Measurements from ENCODE around the gene ADAM12. TPM values are rescaled to one million over a fixed set of nuclear protein-coding genes. Genes with fewer than 3 reads are reported as not detected.

The ADAM12 gene
- total RNA-seq, 1 donor from 2014 or later, result 8.0 TPM

DNA sequence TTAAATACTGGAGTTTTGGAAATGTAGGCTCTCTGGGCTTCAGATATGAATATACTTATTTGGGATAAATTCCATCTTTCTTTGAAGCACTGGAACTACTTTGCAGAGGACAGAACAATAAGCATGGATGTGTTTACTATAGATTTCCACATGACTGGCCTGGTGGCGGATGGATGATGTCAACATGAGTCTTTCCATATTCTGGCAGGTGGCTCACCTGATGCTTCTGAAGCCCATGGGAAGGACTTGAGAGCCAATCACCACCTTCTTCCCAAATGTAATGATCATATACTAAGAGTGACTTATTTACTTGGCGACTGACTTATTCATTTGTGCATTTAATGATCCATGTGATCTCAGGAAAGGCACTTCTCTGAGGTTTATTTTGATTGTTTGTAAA, 381.4 kb downstream of the ADAM12 start:
- TF ChIP-seq EZH2 (IDR thresholded peaks at IDR 0.05) (no peak), CTCF (IDR thresholded peaks at IDR 0.05) (no peak), EZH2phosphoT487 (IDR thresholded peaks at IDR 0.05) (no peak)
- Histone ChIP-seq H3K27ac (no peak overlapping the region), H3K9ac (no peak overlapping the region), H3K4me3 (no peak overlapping the region), H3K4me1 (peaks cover 12% of the 10 kb centered on the region), H2AFZ (replicated peaks) (no peak overlapping the region), H3K79me2 (ENCODE audit: low read depth) (no peaks in the 10 kb centered on the region), H3F3A (ENCODE audit: low read depth) (no peaks in the 10 kb centered on the region), H3K36me3 (no peaks in the 10 kb centered on the region), H3K9me3 (ENCODE audit: low read depth) (no peaks in the 10 kb centered on the region), H3K4me2 (no peak overlapping the region), H4K20me1 (ENCODE audit: low read depth) (no peaks in the 10 kb centered on the region), H3K27me3 (no peaks in the 10 kb centered on the region)
- H3K9me3 Mint-ChIP-seq, result no peaks in the 10 kb centered on the region
- peaks cover 3% of the 10 kb centered on the region for H3K27me3 Mint-ChIP-seq (ENCODE audit: insufficient read depth, low read depth)
- H3K27ac Mint-ChIP-seq, result no peak overlapping the region
- H3K4me3 Mint-ChIP-seq, result no peak overlapping the region
- peaks cover 15% of the 10 kb centered on the region for H3K36me3 Mint-ChIP-seq
- peaks cover 16% of the 10 kb centered on the region for H3K4me1 Mint-ChIP-seq
- no peak for DNase-seq (ENCODE audit: low spot score)

DNA sequence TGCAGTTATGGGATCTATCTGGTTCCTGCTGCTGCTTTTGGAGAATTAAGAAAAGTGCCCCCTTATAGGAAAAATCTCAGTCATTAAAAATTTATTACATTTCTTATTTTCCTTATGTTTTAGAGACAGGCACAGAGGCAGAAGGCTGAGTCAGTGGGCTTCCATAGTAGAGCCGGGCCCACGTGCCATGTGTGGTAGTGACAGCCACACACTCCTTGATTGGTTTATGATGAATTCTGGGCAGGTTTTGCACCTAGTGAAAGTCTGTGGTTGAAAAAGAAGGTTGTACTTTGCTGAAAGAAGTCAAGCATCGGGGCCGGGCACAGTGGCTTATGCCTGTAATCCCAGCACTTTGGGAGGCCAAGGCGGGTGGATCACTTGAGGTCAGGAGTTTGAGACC, 382.0 kb downstream of the ADAM12 start:
- H3F3A ChIP-seq (ENCODE audit: low read depth), result no peaks in the 10 kb centered on the region
- Mint-ChIP-seq H3K4me3 (no peak overlapping the region), H3K4me1 (peaks cover 16% of the 10 kb centered on the region), H3K36me3 (peaks cover 12% of the 10 kb centered on the region), H3K9me3 (no peaks in the 10 kb centered on the region), H3K27me3 (ENCODE audit: insufficient read depth, low read depth) (peaks cover 2% of the 10 kb centered on the region), H3K27ac (no peak overlapping the region)
- H3K79me2 ChIP-seq (ENCODE audit: low read depth), result no peaks in the 10 kb centered on the region
- TF ChIP-seq EZH2 (IDR thresholded peaks at IDR 0.05) (no peak), EZH2phosphoT487 (IDR thresholded peaks at IDR 0.05) (no peak)
- H3K4me3 ChIP-seq, result no peak overlapping the region
- H3K36me3 ChIP-seq, result no peaks in the 10 kb centered on the region
- H4K20me1 ChIP-seq (ENCODE audit: low read depth), result no peaks in the 10 kb centered on the region
- no peak overlapping the region for H3K9ac ChIP-seq
- no peaks in the 10 kb centered on the region for H3K9me3 ChIP-seq (ENCODE audit: low read depth)
- peaks cover 12% of the 10 kb centered on the region for H3K4me1 ChIP-seq
- DNase-seq (ENCODE audit: low spot score), result no peak
- H2AFZ ChIP-seq (replicated peaks), result no peak overlapping the region
- H3K4me2 ChIP-seq, result no peak overlapping the region
- H3K27me3 ChIP-seq, result no peaks in the 10 kb centered on the region
- H3K27ac ChIP-seq, result no peak overlapping the region

GRCh38 chr10:126004752-126005151, 383.5 kb downstream of the ADAM12 start:
- Histone ChIP-seq H3K4me2 (no peak overlapping the region), H3K4me3 (no peak overlapping the region), H3K9ac (no peak overlapping the region), H2AFZ (replicated peaks) (no peak overlapping the region), H3K27me3 (no peaks in the 10 kb centered on the region), H3K27ac (no peak overlapping the region), H3F3A (ENCODE audit: low read depth) (no peaks in the 10 kb centered on the region), H3K79me2 (ENCODE audit: low read depth) (no peaks in the 10 kb centered on the region), H4K20me1 (ENCODE audit: low read depth) (no peaks in the 10 kb centered on the region), H3K9me3 (ENCODE audit: low read depth) (no peaks in the 10 kb centered on the region), H3K36me3 (no peaks in the 10 kb centered on the region), H3K4me1 (peaks cover 12% of the 10 kb centered on the region)
- Mint-ChIP-seq H3K27me3 (ENCODE audit: insufficient read depth, low read depth) (peaks cover 2% of the 10 kb centered on the region), H3K27ac (no peak overlapping the region), H3K9me3 (no peaks in the 10 kb centered on the region), H3K36me3 (peaks cover 6% of the 10 kb centered on the region), H3K4me3 (no peak overlapping the region), H3K4me1 (peaks cover 15% of the 10 kb centered on the region)
- no peak for TF ChIP-seq CTCF (IDR thresholded peaks at IDR 0.05)
- TF ChIP-seq EZH2 (IDR thresholded peaks at IDR 0.05), result no peak
- TF ChIP-seq EZH2phosphoT487 (IDR thresholded peaks at IDR 0.05), result no peak
- no peak for DNase-seq (ENCODE audit: low spot score)

GRCh38 chr10:126001576-126001975, 386.7 kb downstream of the ADAM12 start:
- Histone ChIP-seq H3K27me3 (no peaks in the 10 kb centered on the region), H3K79me2 (ENCODE audit: low read depth) (no peaks in the 10 kb centered on the region), H2AFZ (replicated peaks) (no peak overlapping the region), H3K4me2 (no peak overlapping the region), H3K27ac (no peak overlapping the region), H3K4me3 (no peak overlapping the region), H3K9ac (no peak overlapping the region), H3F3A (ENCODE audit: low read depth) (no peaks in the 10 kb centered on the region), H4K20me1 (ENCODE audit: low read depth) (no peaks in the 10 kb centered on the region), H3K9me3 (ENCODE audit: low read depth) (no peaks in the 10 kb centered on the region), H3K36me3 (no peaks in the 10 kb centered on the region), H3K4me1 (no peaks in the 10 kb centered on the region)
- Mint-ChIP-seq H3K27ac (no peak overlapping the region), H3K4me1 (no peaks in the 10 kb centered on the region), H3K9me3 (no peaks in the 10 kb centered on the region), H3K36me3 (peaks cover 2% of the 10 kb centered on the region), H3K4me3 (no peak overlapping the region), H3K27me3 (ENCODE audit: insufficient read depth, low read depth) (peaks cover 2% of the 10 kb centered on the region)
- TF ChIP-seq EZH2 (IDR thresholded peaks at IDR 0.05) (no peak), EZH2phosphoT487 (IDR thresholded peaks at IDR 0.05) (no peak), CTCF (IDR thresholded peaks at IDR 0.05) (no peak)
- DNase-seq (ENCODE audit: low spot score), result no peak
